ENCODE measurements around the gene LPXN.

Gene LPXN

GRCh38 chr11:58575377-58576020 is at the start of gene LPXN:
TSS of gene LPXN (minus strand) at chr11:58575856. CDS start at chr11:58575772, 84 bp downstream.
- DNase-seq = peak; percentile 70

GRCh38 chr11:58625086-58625485 is 49.4 kb upstream of the LPXN start:
- no peak for DNase-seq

GRCh38 chr11:58622344-58622743 is 46.7 kb upstream of the LPXN start, which contains the start of gene CNTF:
TSS of gene CNTF (plus strand) at chr11:58622665. CDS start at chr11:58622753, 88 bp downstream.
- DNase-seq = peak; percentile 47

GRCh38 chr11:58621586-58622262 is 46.1 kb upstream of the LPXN start:
- DNase-seq = no peak

GRCh38 chr11:58617976-58618557 is 42.4 kb upstream of the LPXN start:
- no peak for DNase-seq

- peak; percentile 77 for DNase-seq
These were observed 40.9 kb upstream of the LPXN start for GRCh38 chr11:58616594-58616993.

- DNase-seq = no peak
These were observed 39.9 kb upstream of the LPXN start for GRCh38 chr11:58615559-58615958.

GRCh38 chr11:58613228-58613627 is 37.6 kb upstream of the LPXN start:
- DNase-seq = no peak

GRCh38 chr11:58609723-58610122 is 34.1 kb upstream of the LPXN start:
- no peak for DNase-seq

- no peak for DNase-seq
These were observed 32.7 kb upstream of the LPXN start for GRCh38 chr11:58608331-58608730.

GRCh38 chr11:58606930-58607714 is 31.5 kb upstream of the LPXN start:
- no peak for DNase-seq

GRCh38 chr11:58600510-58600909 is 24.9 kb upstream of the LPXN start:
- DNase-seq = no peak

- DNase-seq = no peak
These were observed 22.0 kb upstream of the LPXN start for GRCh38 chr11:58597486-58598144.

GRCh38 chr11:58596621-58597020 is 21.0 kb upstream of the LPXN start:
- no peak for DNase-seq

GRCh38 chr11:58594826-58595225 is 19.2 kb upstream of the LPXN start:
- DNase-seq = no peak

- no peak for DNase-seq
These were observed 17.3 kb upstream of the LPXN start for GRCh38 chr11:58592760-58593472.

GRCh38 chr11:58591659-58592058 is 16.0 kb upstream of the LPXN start:
- DNase-seq = no peak

- no peak for DNase-seq
These were observed 11.3 kb upstream of the LPXN start for GRCh38 chr11:58586998-58587397.

GRCh38 chr11:58582437-58582836 is 6.8 kb upstream of the LPXN start:
- DNase-seq = no peak

- DNase-seq = no peak
These were observed 4.7 kb upstream of the LPXN start for GRCh38 chr11:58580311-58580710.

GRCh38 chr11:58579192-58580129 is 3.8 kb upstream of the LPXN start:
- DNase-seq = peak; percentile 93

Data from fibroblast of skin of right biceps (primary cell).